ENCODE data around the gene POU3F1. TPM values are rescaled to one million over a fixed set of nuclear protein-coding genes. Genes with fewer than 3 reads are reported as not detected.

POU3F1 gene
- total RNA-seq, 2 donors from 2014 or later, result not detected

DNA sequence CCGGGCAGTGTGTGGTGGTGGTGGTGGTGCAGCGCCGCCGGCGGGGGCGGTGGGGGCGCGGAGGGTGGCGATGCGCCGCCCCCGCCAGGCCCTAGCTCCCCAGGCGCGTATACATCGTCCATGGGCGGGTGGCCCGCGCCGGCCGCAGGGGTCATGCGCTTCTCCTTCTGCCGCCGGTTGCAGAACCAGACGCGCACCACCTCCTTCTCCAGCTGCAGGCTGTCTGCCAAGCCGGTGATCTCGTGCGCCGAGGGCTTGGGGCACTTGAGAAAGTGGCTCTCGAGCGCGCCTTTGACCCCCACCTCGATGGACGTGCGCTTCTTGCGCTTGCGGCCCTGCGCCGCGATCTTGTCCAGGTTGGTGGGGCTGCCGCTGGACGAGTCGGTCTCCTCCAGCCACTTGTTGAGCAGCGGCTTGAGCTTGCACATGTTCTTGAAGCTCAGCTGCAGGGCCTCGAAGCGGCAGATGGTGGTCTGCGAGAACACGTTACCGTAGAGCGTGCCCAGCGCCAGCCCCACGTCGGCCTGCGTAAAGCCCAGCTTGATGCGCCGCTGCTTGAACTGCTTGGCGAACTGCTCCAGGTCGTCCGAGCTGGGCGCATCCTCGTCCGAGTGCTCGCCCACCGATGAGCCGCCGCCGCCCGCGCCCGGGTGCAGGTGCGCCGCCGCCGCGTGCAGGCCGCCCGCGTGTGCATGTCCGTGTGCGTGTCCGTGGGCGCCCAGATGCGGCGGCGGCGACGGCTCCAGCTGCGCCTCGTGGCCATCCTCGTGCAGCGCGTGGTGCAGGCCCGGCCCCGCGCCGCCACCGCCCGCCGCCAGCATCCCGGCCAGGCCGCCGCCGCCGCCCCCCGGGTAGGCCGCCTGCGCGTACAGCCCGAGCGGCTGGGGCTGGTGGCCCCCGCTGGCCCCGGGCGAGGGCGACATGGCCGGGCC, 926 bp downstream of the POU3F1 start:
- H3K27me3 ChIP-seq, result peaks cover 28 to 35% of the 10 kb centered on the region in 2 donors
- H3K36me3 ChIP-seq, result no peaks in the 10 kb centered on the region
- H3K4me1 ChIP-seq, result peaks cover 0 to 26% of the 10 kb centered on the region in 2 donors
- peak overlapping the region in 1 of 2 donors; percentile 70 for H3K4me3 ChIP-seq
- no peak for DNase-seq (ENCODE audit: low spot score)
- TF ChIP-seq CTCF (IDR thresholded peaks at IDR 0.05), result no peak
- no peaks in the 10 kb centered on the region for H3K9me3 ChIP-seq
- no peak overlapping the region for H3K27ac ChIP-seq

GRCh38 chr1:38044221-38045215, 2.1 kb downstream of the POU3F1 start:
- H3K4me3 ChIP-seq, result peak overlapping the region in 1 of 2 donors; percentile 25
- H3K27me3 ChIP-seq, result peaks cover 28 to 35% of the 10 kb centered on the region in 2 donors
- peaks cover 0 to 26% of the 10 kb centered on the region in 2 donors for H3K4me1 ChIP-seq
- TF ChIP-seq CTCF (IDR thresholded peaks at IDR 0.05), result no peak
- H3K9me3 ChIP-seq, result no peaks in the 10 kb centered on the region
- no peak overlapping the region for H3K27ac ChIP-seq
- H3K36me3 ChIP-seq, result no peaks in the 10 kb centered on the region
- no peak for DNase-seq (ENCODE audit: low spot score)

GRCh38 chr1:38043036-38043747, 3.4 kb downstream of the POU3F1 start:
- Histone ChIP-seq H3K9me3 (no peaks in the 10 kb centered on the region), H3K4me1 (peaks cover 0 to 26% of the 10 kb centered on the region in 2 donors), H3K27me3 (peaks cover 28 to 35% of the 10 kb centered on the region in 2 donors), H3K36me3 (no peaks in the 10 kb centered on the region), H3K27ac (no peak overlapping the region), H3K4me3 (no peak overlapping the region)
- DNase-seq (ENCODE audit: low spot score), result no peak
- TF ChIP-seq CTCF (IDR thresholded peaks at IDR 0.05), result no peak

DNA sequence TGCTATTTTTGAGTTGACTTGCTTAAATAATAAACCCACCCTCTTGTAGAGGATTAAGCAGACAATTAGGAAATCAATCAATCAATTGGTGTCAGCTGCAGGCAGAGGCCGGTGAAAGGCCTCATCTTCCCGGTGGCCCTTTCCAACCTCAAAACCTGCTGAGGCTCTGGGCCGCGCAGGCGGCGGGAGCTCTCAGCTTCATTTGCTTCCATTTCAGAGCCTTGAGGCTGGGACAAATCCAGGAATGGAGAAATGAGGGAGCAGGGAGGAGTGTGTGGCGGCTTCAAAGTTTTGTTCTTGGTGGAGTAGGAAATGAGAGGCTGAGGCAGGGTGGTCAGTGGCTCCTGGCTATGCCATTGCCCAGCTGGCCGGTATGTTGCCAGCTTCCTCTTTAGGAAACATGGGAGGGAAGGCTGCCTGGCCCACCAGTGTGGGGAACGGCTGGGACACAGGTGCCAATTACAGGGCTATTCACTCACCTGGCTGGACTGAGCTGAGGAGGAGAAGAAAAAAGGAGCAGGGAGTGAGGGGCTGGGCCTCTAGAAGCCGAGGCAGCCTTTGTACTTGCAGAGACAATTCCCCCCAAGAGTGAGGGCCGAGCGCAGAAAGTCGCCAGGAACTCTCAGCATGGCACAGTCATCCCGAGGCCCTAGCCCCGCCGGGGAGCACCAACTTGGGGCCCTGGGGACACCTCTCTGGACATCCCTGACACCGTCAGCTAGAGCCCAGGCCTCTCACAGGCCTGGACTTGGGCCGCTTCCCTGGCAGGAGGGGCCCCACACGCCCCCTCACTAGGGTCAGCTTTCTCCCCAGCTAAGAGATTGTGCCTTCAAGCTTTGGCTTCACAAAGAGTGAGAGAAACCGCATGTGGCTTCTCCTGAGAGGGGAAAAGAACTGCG, 4.4 kb downstream of the POU3F1 start:
- Histone ChIP-seq H3K27me3 (peaks cover 28 to 35% of the 10 kb centered on the region in 2 donors), H3K36me3 (no peaks in the 10 kb centered on the region), H3K4me3 (no peak overlapping the region), H3K27ac (no peak overlapping the region), H3K4me1 (peaks cover 0 to 17% of the 10 kb centered on the region in 2 donors), H3K9me3 (no peaks in the 10 kb centered on the region)
- DNase-seq (ENCODE audit: low spot score), result no peak
- no peak for TF ChIP-seq CTCF (IDR thresholded peaks at IDR 0.05)
